ENCODE results near the gene PPP1R14C.

- TF ChIP-seq, protein P1, sequence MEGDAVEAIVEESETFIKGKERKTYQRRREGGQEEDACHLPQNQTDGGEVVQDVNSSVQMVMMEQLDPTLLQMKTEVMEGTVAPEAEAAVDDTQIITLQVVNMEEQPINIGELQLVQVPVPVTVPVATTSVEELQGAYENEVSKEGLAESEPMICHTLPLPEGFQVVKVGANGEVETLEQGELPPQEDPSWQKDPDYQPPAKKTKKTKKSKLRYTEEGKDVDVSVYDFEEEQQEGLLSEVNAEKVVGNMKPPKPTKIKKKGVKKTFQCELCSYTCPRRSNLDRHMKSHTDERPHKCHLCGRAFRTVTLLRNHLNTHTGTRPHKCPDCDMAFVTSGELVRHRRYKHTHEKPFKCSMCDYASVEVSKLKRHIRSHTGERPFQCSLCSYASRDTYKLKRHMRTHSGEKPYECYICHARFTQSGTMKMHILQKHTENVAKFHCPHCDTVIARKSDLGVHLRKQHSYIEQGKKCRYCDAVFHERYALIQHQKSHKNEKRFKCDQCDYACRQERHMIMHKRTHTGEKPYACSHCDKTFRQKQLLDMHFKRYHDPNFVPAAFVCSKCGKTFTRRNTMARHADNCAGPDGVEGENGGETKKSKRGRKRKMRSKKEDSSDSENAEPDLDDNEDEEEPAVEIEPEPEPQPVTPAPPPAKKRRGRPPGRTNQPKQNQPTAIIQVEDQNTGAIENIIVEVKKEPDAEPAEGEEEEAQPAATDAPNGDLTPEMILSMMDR (conservative IDR thresholded peaks at IDR 0.05; ENCODE audit: low read depth in 2 of 2): no peak
- TF ChIP-seq EZH2phosphoT487 (IDR thresholded peaks at IDR 0.05; ENCODE audit: unreplicated experiment) (no peak), EZH2 (IDR thresholded peaks at IDR 0.05; ENCODE audit: low read depth, unreplicated experiment) (no peak), POLR2AphosphoS5 (IDR thresholded peaks at IDR 0.05; ENCODE audit: low read depth) (no peak), REST (IDR thresholded peaks at IDR 0.05; ENCODE audit: unreplicated experiment) (no peak), ETS1 (IDR thresholded peaks at IDR 0.05) (no peak), CREB1 (CRISPR knock-in tag; IDR thresholded peaks at IDR 0.05; ENCODE audit: low read depth) (no peak), ZNF114 (CRISPR knock-in tag; IDR thresholded peaks at IDR 0.05) (no peak), JUNB (IDR thresholded peaks at IDR 0.05; ENCODE audit: unreplicated experiment) (no peak), NANOG (IDR thresholded peaks at IDR 0.05; ENCODE audit: borderline replicate concordance) (no peak), ZNF331 (CRISPR knock-in tag; IDR thresholded peaks at IDR 0.05; ENCODE audit: low read depth) (no peak), STAT1 (IDR thresholded peaks at IDR 0.05; ENCODE audit: unreplicated experiment) (no peak)
Measured at GRCh38 chr6:150176659-150177058, 33.8 kb downstream of the PPP1R14C start.
